PC-3 (cell line): ENCODE measurements around the gene MMP27.

Source experiments
- EZH2 ChIP-seq: fragments of 300-600 bp; sonication (generic); IDR thresholded peaks from one replicate; pipeline ENCODE4 v1.6.1; 2017; ENCODE audit warnings: antibody characterized with exemption, mild to moderate bottlenecking, low read length; ENCODE audit not compliant: unreplicated experiment
- EZH2phosphoT487 ChIP-seq: fragments of 300-600 bp; sonication (generic); IDR thresholded peaks from 2 replicates; pipeline ENCODE4 v1.6.1; 2018; ENCODE audit warnings: mild to moderate bottlenecking, antibody characterized with exemption, low read length, borderline replicate concordance
- TF ChIP-seq, protein P1 (sequence below): fragments of 300-600 bp; sonication (generic); conservative IDR thresholded peaks from 2 replicates; pipeline ENCODE4 v1.5.1; 2017; ENCODE audit warnings: antibody characterized with exemption, low read depth, mild to moderate bottlenecking, low read length

DNA sequence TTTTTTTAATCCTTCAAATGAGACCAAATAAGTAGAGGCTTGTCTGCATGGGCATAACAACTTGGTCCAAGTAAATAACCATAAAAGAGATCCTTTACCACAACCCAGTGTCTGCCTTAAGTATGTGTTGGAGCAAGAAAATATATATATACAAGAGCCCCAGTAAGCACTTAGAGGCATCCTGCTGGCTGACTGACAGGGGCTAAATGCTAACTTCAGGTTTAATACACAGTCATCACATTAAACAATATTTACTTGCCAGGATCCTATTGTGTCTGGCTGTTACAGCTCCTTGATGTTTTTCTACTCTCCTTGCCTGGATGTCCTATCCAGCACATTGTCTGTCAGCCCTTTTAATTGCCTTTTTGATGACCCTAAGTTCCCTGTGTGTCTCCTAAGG, 43.0 kb downstream of the MMP27 start:
- TF ChIP-seq, protein P1, sequence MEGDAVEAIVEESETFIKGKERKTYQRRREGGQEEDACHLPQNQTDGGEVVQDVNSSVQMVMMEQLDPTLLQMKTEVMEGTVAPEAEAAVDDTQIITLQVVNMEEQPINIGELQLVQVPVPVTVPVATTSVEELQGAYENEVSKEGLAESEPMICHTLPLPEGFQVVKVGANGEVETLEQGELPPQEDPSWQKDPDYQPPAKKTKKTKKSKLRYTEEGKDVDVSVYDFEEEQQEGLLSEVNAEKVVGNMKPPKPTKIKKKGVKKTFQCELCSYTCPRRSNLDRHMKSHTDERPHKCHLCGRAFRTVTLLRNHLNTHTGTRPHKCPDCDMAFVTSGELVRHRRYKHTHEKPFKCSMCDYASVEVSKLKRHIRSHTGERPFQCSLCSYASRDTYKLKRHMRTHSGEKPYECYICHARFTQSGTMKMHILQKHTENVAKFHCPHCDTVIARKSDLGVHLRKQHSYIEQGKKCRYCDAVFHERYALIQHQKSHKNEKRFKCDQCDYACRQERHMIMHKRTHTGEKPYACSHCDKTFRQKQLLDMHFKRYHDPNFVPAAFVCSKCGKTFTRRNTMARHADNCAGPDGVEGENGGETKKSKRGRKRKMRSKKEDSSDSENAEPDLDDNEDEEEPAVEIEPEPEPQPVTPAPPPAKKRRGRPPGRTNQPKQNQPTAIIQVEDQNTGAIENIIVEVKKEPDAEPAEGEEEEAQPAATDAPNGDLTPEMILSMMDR = no peak
- TF ChIP-seq EZH2 (no peak), EZH2phosphoT487 (no peak)
